Activated T-cell treated with anti-CD3 and anti-CD28 coated beads, Interleukin-2, amount 50 U/mL, for 1 hour (primary cell): ENCODE measurements around the gene USP33.
"Not testable (repeated sequence)": the region's sequence is repeated elsewhere in the genome, so short reads cannot be mapped to it uniquely, and the experiment has no call there.

Source experiments
- DNase-seq: peaks from one replicate; pipeline ENCODE4 v3.0.0-alpha.2; 2020

The USP33 gene

DNA sequence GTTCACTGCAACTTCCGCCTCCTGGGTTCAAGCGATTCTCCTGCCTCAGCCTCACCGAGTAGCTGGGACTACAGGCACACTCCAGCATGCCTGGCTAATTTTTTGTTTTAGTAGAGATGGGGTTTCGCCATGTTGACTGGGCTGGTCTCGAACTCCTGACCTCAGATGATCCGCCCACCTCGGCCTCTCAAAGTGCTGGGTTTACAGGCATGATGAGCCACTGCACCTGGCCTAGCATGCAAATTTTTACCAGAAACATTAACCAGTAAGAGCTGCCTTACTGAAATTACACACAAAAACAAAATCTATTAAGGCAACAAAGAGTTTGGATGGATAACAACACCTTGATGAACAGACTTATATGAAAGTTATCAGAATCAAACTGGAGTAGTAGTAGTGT, 89.3 kb downstream of the USP33 start:
- no peak for DNase-seq

GRCh38 chr1:77668924-77669449, 90.7 kb downstream of the USP33 start:
- no peak for DNase-seq

DNA sequence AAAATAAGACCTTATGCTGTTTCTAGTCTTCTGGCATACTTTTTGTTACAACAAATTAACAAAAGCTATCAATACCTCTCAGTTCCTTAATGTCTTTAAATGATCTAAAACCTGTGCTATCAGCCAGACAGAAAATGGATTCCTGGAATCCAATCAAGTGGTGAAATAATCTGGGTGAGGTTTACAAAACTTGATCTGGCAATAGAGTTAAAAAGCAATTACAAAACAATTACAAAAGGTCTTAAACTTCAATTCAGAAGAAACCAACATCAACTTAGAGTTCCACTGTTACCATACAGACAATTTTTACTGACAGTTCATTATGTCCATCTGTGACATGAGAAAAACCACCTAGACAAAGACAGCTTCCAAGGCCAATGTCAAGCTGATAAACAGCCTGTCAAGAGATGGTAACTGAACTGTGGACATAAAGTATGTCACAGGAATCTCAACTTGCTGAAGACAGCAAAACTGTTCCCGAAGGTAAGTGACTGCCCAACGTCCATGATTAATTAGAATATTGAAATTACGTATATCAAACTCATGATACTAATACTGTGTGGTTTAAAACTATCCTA, 94.6 kb downstream of the USP33 start:
- no peak for DNase-seq

DNA sequence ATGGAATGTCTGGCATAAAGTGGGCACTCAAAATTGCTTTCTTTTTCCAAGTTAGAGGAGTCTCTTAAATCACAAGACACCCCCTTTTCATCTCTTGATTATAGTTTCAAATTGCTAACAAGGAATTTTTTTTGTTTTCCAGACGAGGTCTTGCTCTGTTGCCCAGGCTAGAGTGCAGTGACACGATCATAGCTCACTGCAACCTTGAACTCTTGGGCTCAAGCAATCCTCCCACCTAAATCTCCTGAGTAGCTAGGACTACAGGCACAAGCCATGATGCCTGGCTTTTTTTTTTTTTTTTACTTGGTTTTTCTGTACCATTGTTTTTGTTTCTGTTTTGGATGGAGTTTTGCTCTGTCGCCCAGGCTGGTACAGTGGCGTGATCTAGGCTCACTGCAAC, 98.0 kb downstream of the USP33 start:
- DNase-seq = no peak

- no peak for DNase-seq
Observed at GRCh38 chr1:77659879-77660593, 99.6 kb downstream of the USP33 start.

DNA sequence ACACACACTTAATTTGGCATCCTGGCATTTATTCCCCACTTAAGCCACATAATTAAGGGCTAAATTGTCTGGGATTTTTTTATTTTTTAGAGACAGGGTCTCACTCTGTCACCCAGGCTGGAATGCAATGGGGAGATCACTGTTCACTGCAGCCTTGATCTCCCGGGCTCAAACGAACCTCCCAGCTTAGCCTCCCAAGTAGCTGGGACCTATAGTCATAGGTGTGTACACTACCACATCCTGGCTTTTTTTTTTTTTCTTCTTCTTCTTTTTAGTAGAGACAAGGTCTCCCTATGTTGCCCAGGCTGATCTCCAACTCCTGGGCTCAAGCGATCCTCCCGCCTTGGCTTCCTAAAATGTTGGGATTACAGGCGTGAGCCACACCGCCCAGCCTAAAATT, 101.4 kb downstream of the USP33 start:
- DNase-seq = no peak

DNA sequence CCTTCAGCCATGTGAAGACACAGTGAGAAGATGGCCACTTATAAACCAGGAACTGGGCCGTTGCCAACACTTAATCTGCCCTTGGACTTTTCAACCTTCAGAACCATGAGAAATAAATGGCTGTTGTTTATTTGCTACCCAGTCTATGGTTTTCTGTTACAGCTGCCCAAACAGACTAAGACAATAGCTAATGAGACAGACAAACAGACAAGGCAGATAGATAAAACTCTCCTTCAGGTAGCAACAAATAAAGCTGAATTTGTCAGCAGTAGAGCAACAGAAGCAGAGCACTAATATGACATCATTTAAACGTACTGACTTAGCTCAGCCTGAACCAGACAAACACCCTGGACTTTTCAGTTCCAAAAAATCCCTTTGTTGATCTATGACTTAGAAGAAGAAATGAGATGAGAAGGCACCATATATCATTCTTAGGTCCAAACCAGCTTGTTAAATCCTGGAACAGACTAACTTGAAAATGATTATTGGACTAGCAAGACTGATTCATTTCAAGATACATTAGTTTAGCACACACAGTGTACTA, 104.1 kb downstream of the USP33 start:
- DNase-seq = no peak

DNA sequence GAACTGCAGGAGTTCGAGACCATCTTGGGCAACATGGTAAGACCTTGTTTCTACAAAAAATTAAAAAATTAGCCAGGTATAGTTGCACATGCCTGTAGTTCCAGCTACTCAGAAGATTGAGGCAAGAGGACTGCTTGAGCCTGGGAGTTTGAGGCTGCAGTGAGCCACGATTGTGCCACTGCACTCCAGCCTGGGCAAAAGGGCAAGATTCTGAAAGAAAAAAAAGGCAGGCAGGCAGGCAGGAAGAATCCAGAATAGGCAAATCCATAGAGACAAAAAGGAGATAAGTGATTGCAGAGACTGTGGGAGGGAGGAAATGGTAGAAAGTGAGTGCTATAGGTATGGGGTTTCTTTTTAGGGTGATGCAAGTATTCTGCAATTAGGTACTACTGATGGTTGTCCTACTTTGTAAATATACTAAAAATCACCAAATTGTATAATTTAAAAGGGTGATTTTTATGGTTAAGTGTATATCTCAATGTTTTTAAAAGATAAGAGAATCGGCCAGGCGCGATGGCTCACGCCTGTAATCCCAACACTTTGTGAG, 106.6 kb downstream of the USP33 start:
- no peak for DNase-seq

GRCh38 chr1:77652268-77652667, 107.4 kb downstream of the USP33 start:
- DNase-seq = no peak

DNA sequence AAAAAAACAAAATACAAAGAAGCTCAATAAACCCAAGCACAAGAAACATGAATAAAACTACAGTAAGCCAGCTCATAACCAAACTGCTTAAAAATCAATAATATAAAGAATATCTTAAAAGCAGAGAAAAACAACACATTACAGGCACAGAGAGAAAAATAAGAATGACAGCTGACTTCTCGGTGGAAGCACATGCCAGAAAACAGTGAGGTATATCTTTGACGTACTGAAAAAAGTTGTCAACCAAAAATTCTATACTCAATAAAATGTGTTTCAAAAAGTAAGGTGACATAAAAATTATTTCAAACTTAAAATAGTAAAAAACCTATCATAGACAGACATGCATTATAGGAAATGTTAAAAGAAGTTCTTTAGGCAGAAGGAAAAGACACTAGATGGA, 110.5 kb downstream of the USP33 start:
- no peak for DNase-seq

DNA sequence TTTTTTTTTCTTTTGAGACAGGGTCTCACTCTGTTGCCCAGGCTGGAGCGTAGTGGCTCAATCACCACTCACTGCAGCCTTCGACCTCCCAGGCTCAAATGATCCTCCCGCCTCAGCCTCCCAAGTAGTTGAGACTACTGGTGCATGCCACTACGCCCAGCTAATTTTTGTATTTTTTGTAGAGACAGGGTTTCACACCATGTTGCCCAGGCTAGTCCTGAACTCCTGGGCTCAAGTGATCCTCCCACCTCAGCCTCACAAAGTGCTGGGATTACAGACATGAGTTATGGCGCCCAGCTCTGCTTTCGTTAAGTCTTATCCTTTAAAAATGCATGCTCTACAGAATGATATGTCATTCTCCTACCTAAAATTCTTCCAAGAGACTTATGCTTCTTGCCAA, 113.4 kb downstream of the USP33 start:
- not testable (repeated sequence) for DNase-seq
